HFF-Myc (cell line): ENCODE data around the gene KCNQ1.

Source experiments
- DNase-seq: peaks from one replicate; pipeline ENCODE4 v3.0.0-alpha.2; 2011; ENCODE audit warnings: low read depth; ENCODE audit errors: extremely low read depth
- H3K4me3 ChIP-seq: replicated peaks from 2 replicates; pipeline ENCODE4 v1.5.1; 2011; ENCODE audit warnings: low read depth, mild to moderate bottlenecking, control low read depth, low read length
- CTCF ChIP-seq: IDR thresholded peaks from 2 replicates; pipeline ENCODE4 v1.5.1; 2012; ENCODE audit warnings: mild to moderate bottlenecking, low read depth, low read length, control low read depth; ENCODE audit errors: missing control alignments

Gene KCNQ1

DNA sequence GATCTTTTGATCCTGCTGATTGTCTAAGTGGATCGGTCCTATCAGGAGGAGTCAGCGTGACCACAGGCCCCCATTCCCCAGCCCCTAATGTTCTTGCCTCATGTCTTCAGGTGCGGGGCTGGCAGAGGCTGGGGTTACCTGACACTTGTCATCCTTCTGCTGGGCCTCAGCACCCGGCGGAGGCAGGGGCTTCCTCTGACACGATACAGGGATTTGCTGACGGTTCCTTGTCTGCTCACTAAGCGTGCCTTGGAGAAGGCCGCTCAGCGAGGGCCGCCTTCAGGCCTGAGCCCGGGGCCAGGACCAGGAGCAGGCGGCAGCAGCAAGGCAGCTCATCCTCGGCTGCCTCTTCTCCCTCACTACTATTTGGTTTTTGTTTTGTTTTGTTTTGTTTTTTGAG, 300.7 kb downstream of the KCNQ1 start:
- TF ChIP-seq CTCF = no peak
- DNase-seq = no peak

DNA sequence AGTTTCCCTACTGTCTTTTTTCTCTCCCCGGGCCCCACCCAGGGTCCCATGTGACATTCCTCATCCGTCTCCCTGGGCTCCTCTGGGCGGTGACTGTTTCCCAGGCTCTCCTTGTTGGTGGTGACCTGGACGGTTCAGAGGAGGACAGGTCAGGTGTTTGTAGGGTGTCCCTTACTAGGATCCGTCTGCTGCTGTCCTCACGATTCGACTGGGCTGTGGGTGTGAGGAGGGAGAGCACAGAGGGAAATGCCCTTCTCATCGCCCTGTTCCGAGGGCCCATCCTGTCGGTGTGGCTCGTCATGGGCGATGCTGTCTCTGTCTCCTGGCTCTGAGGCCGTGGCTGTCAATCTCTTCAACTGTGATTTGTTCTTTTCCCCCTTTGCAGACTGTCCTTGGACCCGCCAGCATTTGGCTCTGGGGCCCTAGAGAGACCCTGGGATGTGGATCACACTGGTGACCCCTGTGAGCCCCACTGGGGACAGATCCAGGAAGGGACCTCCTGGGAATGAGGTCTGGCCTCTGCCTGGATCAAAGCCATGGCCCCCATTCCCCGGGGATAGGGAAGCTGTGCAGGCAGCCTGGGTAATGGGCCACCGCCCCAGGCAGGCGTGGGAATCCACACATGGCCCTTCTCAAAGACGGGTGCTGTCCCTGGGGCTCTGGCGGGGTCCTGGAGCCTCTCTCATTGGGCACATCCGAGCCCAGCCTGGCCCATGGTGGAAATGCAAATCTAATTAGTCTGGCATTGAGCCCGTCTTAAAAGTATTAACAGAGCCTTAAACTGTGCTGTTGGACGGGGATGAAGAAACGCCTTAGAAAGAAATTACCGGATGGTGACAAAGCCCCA, 301.8 kb downstream of the KCNQ1 start:
- no peak for TF ChIP-seq CTCF
- DNase-seq = no peak

More for the DNA sequence above, 300.7 kb downstream of the KCNQ1 start:
- no peak overlapping the region for H3K4me3 ChIP-seq

GRCh38 chr11:2747248-2748027, 302.6 kb downstream of the KCNQ1 start:
- TF ChIP-seq CTCF = no peak
- DNase-seq = no peak

More for the DNA sequence above, 301.8 kb downstream of the KCNQ1 start:
- H3K4me3 ChIP-seq = no peak overlapping the region

DNA sequence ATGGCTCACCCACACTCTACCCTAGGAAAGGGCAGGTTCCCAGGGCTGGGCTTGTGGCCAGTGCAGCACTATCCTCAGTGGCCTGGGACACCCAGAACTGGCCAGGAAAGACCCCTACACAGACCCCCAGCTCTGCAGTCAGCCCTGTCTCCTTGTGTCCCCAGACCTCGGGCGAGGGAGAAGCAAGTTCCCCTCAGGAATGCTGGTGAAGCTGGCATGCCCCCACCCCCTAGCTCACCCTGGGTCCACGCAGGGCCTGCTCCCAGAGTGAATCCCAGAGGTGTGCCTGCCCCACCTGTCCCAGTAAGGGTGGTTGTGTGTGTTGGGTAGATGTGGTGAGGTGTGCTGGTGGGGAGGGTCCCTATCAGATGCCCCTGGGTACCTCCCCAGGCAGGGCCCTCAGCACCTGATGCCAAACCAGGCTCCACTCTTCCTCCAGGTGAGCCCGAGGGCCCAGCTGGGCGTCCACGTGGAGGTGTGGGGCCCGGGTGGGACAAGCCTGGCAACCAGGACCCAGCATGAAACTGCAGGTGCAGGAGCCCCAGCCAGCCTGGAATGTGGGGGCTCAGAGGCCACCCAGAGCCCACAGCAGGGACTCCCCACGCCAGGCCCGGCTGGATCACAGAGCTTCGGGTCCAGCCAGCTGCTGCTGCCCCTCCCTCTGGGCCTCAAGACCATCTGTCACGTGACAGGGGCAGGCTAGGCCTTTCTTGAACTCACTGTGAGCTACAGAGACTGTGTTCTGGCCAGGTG, 303.4 kb downstream of the KCNQ1 start:
- DNase-seq = no peak
- no peak for TF ChIP-seq CTCF

More at GRCh38 chr11:2747248-2748027, 302.6 kb downstream of the KCNQ1 start:
- H3K4me3 ChIP-seq = no peak overlapping the region

GRCh38 chr11:2748814-2749554, 304.2 kb downstream of the KCNQ1 start:
- TF ChIP-seq CTCF = no peak
- DNase-seq = no peak
- no peak overlapping the region for H3K4me3 ChIP-seq

More for the DNA sequence above, 303.4 kb downstream of the KCNQ1 start:
- no peak overlapping the region for H3K4me3 ChIP-seq
